ENCODE data around the gene YIF1B.

- TF ChIP-seq POLR2A (IDR thresholded peaks at IDR 0.05; ENCODE audit: low read depth) = no peak
- no peak for TF ChIP-seq CTCF (IDR thresholded peaks at IDR 0.05)
- no peak for TF ChIP-seq EP300 (IDR thresholded peaks at IDR 0.05)
- no peak for TF ChIP-seq POLR2AphosphoS5 (IDR thresholded peaks at IDR 0.05)
These were observed 5.5 kb downstream of the YIF1B start for GRCh38 chr19:38310279-38310670.
